ENCODE results near the gene CREBL2. TPM values are rescaled to one million over a fixed set of nuclear protein-coding genes. Genes with fewer than 3 reads are reported as not detected.
"Not testable (repeated sequence)": the region's sequence is repeated elsewhere in the genome, so short reads cannot be mapped to it uniquely, and the experiment has no call there.

Gene CREBL2
- total RNA-seq, 1 donor: 14.5 TPM

GRCh38 chr12:12628013-12628412 is 16.3 kb downstream of the CREBL2 start:
- no peak for DNase-seq (ENCODE audit: low read depth in 2 of 3, low spot score in 2 of 3)

DNA sequence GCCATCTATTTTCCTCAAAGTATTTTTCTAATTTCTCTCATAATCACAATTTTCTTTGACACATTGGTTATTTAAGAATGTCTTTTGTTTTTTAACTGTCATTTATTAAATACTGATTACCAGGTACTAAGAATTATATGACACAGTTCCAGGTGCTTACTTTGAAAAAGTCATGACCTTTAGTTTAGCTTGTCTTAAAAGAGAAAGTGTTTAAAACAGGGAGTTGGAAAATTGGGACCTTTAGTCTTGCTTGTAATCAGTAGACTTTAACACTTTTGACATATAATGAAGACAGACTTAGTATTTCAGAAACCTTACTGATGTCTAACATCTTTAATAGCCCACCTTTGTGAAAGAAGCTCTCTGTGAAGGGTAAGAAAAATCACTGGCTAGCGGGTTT is 19.2 kb downstream of the CREBL2 start:
- DNase-seq (ENCODE audit: low read depth in 2 of 3, low spot score in 2 of 3): no peak

GRCh38 chr12:12635651-12636050 is 24.0 kb downstream of the CREBL2 start:
- no peak for DNase-seq (ENCODE audit: low read depth in 2 of 3, low spot score in 2 of 3)

- DNase-seq (ENCODE audit: low read depth in 2 of 3, low spot score in 2 of 3): no peak
Measured at GRCh38 chr12:12636641-12637040, 25.0 kb downstream of the CREBL2 start.

- DNase-seq (ENCODE audit: low read depth in 2 of 3, low spot score in 2 of 3): not testable (repeated sequence)
Measured at GRCh38 chr12:12639995-12640394, 28.3 kb downstream of the CREBL2 start.

GRCh38 chr12:12641650-12642049 is 30.0 kb downstream of the CREBL2 start:
- DNase-seq (ENCODE audit: low read depth in 2 of 3, low spot score in 2 of 3): no peak

- DNase-seq (ENCODE audit: low read depth in 2 of 3, low spot score in 2 of 3): no peak
Measured at GRCh38 chr12:12642916-12643315, 31.2 kb downstream of the CREBL2 start.

DNA sequence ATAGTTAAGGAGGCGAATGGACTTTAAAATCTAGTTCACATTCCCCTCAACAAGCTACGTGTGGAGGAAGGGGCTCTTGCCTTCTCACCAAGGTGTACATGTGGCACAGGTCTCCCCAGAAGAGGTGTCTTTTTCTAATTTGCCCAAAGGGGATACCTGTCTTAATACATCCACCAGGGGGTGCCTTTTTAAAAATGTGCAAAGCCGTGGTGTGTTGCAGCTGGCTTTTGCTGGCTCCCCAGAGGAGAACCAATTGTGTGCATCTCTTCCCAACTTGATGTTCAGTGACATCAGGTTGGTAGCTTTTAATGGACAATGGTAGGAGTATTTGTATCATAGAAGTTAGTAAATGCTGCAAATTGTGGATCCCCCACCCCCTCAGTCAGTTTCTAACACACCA is 33.8 kb downstream of the CREBL2 start:
- DNase-seq (ENCODE audit: low read depth in 2 of 3, low spot score in 2 of 3): peak in 2 of 3 donors; percentile 51 to 76

DNA sequence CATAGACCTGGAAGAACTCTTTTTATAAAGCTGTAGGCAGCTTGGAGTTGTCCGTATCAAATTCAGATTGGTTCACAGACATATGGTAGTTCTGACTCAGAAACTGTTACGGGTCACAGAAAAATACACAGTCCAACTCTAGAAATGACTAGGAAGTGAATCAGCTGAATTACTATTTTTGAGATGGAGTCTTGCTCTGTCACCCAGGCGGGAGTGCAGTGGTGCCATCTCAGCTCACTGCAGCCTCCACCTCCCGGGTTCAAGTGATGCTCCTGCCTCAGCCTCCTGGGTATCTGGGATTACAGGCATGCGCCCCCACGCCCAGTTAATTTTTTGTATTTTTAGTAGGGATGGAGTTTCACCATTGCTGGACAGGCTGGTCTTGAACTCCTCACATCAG is 34.3 kb downstream of the CREBL2 start:
- DNase-seq (ENCODE audit: low read depth in 2 of 3, low spot score in 2 of 3): not testable (repeated sequence)

GRCh38 chr12:12646483-12647072 is 34.9 kb downstream of the CREBL2 start:
- no peak for DNase-seq (ENCODE audit: low read depth in 2 of 3, low spot score in 2 of 3)

DNA sequence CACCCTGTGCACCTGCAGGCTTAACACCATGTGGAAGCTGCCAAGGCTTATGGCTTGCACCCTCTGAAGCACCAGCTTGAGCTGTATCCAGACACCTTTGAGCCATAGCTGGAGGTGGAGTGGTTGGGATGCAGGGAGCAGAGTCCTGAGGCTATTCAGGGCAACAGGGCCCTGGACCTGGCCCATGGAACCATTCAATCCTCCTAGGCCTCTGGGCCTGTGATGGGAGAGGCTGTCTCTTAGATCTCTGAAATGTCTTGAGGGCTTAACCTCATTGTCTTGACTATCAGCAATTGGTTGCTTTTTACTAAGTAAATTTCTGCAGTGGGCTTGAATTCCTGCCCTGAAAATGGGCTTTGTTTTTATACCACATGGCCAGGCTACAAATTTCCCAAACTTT is 36.6 kb downstream of the CREBL2 start:
- DNase-seq (ENCODE audit: low read depth in 2 of 3, low spot score in 2 of 3): no peak

- DNase-seq (ENCODE audit: low read depth in 2 of 3, low spot score in 2 of 3): no peak
Measured at GRCh38 chr12:12648951-12649650, 37.4 kb downstream of the CREBL2 start.

GRCh38 chr12:12651752-12652151 is 40.1 kb downstream of the CREBL2 start:
- DNase-seq (ENCODE audit: low read depth in 2 of 3, low spot score in 2 of 3): no peak

DNA sequence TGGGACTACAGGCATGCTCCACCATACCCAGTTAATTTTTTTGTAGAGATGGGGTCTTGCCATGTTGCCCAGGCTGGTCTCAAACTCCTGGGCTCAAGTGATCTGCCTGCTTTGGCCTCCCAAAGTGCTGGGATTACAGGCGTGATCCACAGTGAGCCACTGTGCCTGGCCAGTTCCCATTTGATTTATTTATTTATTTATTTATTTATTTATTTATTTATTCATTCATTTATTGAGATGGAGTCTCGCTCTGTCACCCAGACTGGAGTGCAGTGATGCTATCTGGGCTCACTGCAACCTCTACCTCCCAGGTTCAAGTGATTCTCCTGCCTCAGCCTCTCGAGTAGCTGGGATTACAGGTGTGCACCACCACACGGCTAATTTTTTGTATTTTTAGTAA is 41.0 kb downstream of the CREBL2 start:
- not testable (repeated sequence) for DNase-seq (ENCODE audit: low read depth in 2 of 3, low spot score in 2 of 3)

GRCh38 chr12:12653922-12654321 is 42.2 kb downstream of the CREBL2 start:
- no peak for DNase-seq (ENCODE audit: low read depth in 2 of 3, low spot score in 2 of 3)

DNA sequence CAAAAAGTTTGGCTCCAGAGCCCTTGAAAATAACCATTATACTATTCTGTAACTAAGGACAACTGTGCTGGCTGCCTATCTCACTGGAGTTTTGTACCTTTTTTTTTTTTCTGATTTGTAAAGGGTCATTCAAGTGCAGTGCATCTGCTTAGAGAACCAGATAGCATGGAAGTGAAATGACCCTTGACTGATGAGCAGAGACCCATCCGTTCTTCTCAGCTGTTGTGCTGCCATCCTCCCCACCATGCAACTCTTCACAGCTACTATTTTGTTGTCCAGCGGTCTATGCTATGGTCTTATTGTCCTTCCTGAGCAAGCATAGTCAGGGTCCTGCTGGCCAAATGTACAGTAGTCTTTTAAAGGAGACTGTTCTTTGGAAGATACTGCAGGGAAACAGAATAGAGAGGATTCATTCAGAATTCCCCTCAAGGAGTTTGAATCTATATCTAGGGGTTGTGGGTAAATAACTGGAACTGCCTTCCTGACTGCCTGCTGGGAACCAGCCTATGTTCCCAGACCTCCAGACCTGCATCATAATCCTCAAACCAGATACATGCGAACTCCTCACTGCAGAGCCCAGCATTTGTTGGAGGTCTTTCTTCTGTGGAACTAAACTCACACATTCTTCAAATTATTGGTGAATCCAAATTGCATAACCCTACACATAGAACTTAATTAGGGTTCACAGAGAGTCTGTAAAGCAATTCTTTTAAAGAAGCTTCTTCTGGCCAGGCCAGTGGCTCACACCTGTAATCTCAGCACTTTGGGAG is 43.2 kb downstream of the CREBL2 start:
- DNase-seq (ENCODE audit: low read depth in 2 of 3, low spot score in 2 of 3): no peak

- no peak for DNase-seq (ENCODE audit: low read depth in 2 of 3, low spot score in 2 of 3)
Measured at GRCh38 chr12:12660201-12660600, 48.5 kb downstream of the CREBL2 start.

GRCh38 chr12:12661086-12661856 is 49.6 kb downstream of the CREBL2 start:
- DNase-seq (ENCODE audit: low read depth in 2 of 3, low spot score in 2 of 3): no peak

DNA sequence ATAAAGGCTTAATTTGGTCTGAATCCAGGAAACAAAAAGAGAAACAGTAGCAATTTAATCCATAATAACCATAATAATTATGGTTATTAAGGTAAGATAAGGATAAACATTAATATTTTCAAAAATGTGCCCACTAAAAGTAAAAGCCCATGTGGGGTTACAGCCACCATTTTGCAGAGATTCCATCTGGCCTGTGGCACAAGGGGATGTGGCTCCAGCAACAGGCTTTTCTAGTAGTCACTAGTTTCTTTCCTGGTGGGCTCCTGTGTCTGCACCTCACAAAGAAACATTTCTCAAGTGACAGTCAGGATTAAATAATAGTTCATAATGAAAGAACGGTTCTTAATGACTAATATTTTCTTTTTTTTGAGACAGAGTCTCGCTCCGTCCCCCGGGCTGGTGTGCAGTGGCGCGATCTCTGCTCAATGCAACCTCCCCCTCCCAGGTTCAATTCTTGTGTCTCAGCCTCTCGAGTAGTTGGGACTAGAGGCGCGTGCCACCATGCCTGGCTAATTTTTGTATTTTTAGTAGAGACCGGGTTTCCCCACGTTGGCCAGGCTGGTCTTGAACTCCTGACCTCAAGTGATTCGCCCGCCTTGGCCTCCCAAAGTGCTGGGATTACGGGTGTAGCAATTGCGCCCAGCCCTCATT is 52.1 kb downstream of the CREBL2 start:
- no peak for DNase-seq (ENCODE audit: low read depth in 2 of 3, low spot score in 2 of 3)

DNA sequence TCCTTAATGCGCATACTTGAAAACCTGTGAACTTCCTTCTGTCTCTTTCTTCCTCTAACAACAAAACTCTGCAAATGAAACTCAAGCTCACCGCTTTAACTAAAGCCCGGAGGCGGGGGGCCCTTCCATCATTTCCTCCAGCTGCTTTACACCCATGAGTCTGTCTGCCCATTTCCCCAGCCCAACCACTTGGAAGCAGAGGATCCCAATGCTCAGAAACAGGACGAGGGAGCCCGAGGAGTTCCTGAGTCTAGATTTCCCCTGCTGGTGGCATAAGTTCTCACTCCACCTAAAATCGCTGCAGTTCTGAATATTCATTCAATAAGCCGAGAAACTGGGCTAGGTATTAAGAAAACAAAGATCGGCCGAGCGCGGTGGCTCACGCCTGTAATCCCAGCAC is 53.5 kb downstream of the CREBL2 start:
- no peak for DNase-seq (ENCODE audit: low read depth in 2 of 3, low spot score in 2 of 3)

- no peak for DNase-seq (ENCODE audit: low read depth in 2 of 3, low spot score in 2 of 3)
Measured at GRCh38 chr12:12668005-12668404, 56.3 kb downstream of the CREBL2 start.

Measured in hematopoietic multipotent progenitor cell (in vitro differentiated cells).